GM10266 (cell line): Measurements from ENCODE around the gene EPX.

Source experiments
- DNase-seq: peaks from one replicate; pipeline ENCODE4 v3.0.0; 2012; ENCODE audit errors: extremely low spot score
- TF ChIP-seq, protein P1 (sequence below): IDR thresholded peaks from 2 replicates; pipeline ENCODE4 v1.5.1; 2012; ENCODE audit warnings: mild to moderate bottlenecking, low read depth; ENCODE audit not compliant: control insufficient read depth, insufficient read depth; ENCODE audit errors: missing control alignments

Gene EPX

DNA sequence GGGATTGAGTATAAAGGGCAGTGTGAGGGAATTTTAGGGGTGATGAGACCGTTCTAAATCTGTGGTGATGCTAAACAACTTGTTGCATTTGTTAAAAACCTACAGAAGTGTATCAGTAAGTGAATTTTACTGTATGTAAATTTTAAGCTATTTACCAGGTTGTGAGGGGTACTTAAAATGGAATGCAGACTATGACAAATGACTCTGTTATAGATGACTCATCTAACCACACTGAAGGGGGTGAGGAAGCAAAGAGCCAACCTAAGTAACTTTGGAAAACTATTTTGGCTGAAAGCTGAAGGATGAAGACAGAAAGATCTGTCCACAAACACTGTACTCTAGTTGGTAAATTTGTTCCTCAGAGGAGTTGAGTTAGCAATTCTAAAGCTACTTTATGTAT is 31.8 kb downstream of the EPX start:
- TF ChIP-seq, protein P1, sequence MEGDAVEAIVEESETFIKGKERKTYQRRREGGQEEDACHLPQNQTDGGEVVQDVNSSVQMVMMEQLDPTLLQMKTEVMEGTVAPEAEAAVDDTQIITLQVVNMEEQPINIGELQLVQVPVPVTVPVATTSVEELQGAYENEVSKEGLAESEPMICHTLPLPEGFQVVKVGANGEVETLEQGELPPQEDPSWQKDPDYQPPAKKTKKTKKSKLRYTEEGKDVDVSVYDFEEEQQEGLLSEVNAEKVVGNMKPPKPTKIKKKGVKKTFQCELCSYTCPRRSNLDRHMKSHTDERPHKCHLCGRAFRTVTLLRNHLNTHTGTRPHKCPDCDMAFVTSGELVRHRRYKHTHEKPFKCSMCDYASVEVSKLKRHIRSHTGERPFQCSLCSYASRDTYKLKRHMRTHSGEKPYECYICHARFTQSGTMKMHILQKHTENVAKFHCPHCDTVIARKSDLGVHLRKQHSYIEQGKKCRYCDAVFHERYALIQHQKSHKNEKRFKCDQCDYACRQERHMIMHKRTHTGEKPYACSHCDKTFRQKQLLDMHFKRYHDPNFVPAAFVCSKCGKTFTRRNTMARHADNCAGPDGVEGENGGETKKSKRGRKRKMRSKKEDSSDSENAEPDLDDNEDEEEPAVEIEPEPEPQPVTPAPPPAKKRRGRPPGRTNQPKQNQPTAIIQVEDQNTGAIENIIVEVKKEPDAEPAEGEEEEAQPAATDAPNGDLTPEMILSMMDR: no peak
- DNase-seq: no peak

DNA sequence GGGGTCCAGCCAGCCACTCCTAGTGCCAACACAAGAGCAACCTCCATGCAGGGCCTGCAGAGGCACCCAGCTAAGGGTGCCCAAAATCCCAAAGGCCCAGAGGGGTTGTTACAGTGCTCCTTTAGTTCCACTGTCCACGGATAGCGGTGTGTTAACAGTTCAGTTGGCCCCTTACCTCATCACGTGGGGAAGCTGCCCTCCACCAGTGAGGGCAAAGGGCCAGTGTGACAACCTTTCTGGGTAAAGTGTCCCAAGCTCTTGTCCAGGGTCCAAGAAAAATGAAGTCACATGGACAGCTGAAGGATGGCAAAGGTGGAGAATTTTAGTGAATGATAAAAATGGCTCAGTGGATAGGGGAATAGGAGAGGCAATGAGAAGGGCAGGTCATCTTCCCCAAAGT is 35.2 kb downstream of the EPX start:
- TF ChIP-seq, protein P1: no peak
- DNase-seq: no peak

DNA sequence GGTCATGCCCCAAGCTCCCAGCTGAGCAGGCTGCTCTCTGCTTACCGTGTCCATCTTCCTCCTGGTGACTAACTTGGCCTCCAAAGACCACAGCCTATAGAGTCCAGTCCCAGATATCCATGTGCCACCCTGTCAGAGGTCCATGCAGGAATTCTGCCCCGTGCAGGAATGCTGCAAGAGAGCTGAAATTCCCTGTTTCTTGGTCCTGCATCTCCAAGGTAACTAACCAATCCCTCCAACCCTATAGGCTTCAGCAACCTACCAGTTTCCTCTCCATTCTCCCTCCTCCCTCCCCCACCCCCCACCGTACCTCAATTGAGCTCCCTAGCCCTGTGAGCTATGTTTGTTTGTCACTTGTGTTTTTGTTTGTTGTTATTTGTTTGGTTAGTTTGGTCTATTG is 36.2 kb downstream of the EPX start:
- no peak for DNase-seq
- TF ChIP-seq, protein P1: no peak

DNA sequence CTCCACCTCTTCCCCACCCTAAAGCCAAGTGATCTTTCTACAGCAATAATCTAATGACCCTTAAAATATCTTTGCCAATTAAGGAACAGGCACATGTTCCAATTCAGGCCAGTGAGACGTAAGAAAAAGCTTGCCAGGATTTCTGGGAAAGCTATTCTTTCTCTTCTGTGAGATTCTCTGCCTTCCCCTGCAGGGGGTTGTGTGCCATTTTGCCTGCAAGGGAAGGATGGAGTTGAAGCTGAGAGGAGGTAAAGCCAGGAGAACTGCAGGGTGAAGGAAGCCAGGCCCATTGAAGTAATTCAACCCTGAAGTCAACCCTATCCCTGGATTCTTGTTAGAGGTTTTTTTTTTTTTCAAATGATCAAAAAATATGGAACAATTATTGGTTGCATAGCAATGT is 36.9 kb downstream of the EPX start:
- no peak for DNase-seq
- TF ChIP-seq, protein P1: no peak

DNA sequence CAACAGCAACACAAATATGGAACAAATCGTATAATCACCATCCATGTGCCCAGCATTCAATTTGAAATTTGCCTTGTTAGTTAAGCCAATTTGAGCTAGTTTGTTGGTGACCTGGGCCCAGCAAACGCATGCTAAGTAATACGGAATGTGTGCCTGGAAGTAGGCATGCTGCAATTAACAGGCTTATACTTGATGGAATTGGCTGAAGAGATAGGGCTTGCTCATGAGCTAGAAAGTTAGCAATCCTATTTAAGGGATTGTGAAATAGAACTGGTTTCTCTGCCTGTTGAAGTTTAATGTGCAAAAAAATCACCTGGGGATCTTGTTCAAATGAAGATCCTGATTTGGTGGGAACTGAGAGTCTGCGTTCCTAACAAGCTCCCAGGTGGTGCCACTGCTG is 37.4 kb downstream of the EPX start:
- DNase-seq: no peak

DNA sequence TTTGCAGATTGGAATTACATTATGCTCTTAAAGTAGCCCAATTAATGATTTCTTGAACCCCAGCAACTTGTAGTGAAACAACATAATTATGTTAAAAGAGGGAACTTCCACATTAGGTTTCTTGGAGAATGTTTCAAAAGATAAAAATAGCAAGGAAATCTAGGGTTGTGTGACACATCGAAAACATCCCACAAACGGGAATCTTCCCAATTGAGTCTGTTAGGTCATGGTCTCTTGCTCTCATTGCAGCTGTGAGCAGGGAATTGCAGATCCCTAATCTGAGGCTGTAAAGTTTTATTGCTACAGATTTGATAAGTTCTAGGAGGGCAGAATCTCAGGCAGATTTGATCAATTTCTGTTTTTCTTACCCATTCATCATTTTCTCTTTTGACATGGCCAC is 39.1 kb downstream of the EPX start:
- no peak for DNase-seq
- TF ChIP-seq, protein P1: no peak

More for the DNA sequence above, 37.4 kb downstream of the EPX start:
- TF ChIP-seq, protein P1: no peak

DNA sequence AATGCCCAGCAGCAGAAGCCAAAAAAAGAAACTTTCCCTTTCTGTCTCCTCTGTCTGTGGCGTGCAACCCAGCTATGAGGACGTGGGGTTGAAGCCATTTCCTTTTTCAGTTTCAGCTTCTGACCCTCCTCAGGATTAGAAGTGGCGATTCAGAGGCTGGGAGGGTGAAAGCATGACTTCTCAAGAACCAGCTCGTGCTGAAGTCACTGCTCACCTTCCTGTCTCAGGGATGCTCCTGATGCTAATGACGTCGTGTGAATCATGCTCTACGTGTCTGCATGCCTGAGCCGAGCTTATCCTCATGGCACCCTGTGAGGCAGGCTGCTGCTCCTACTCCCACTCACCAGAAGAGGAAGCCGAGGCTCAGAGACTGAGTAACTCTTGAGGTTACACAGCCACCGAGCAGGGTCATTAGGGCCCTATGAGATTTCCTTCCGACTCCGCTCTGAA is 40.2 kb downstream of the EPX start:
- TF ChIP-seq, protein P1: no peak
- DNase-seq: peak; percentile 56
